PC-3 (cell line): ENCODE results near the gene TMEM190. TPM values are rescaled to one million over a fixed set of nuclear protein-coding genes. Genes with fewer than 3 reads are reported as not detected.
"Not testable (repeated sequence)": the region's sequence is repeated elsewhere in the genome, so short reads cannot be mapped to it uniquely, and the experiment has no call there.

Experiments used
- ATAC-seq: fragments of 200-7000 bp; cut with Tn5 transposase; 2 replicates; pipeline ENCODE4 v1.9.1; 2020; ENCODE audit warnings: mild to moderate bottlenecking, moderate library complexity
- BruUV-seq: library from RNA; stranded (reverse); fragments of 400-500 nt; replicated peaks from 2 replicates; lab custom pipeline; 2021; lab: Mats Ljungman, UMichigan
- CTCF ChIA-PET: fragments of 300-600 bp; sonication (Branson Sonifier 250); formaldehyde crosslinking; loops from one replicate; lab custom pipeline; 2022; ENCODE audit warnings: antibody characterized with exemption; lab: Charles Lee
- POLR2A ChIA-PET: fragments of 300-600 bp; sonication (Branson Sonifier 250); formaldehyde crosslinking; loops from one replicate; lab custom pipeline; 2022; ENCODE audit warnings: antibody characterized with exemption; ENCODE audit not compliant: unreplicated experiment; lab: Charles Lee
- DNase-seq: peaks from one replicate; pipeline ENCODE4 v3.0.0-alpha.2; 2015
- H2AFZ ChIP-seq: fragments of 300-600 bp; sonication (generic); 2 replicates; pipeline ENCODE4 v1.6.0; 2016; ENCODE audit warnings: antibody characterized with exemption, low read length
- H3F3A ChIP-seq: fragments of 300-600 bp; sonication (generic); one replicate; pipeline ENCODE4 v1.6.0; 2017; ENCODE audit warnings: antibody characterized with exemption, low read length, control low read depth, mild to moderate bottlenecking; ENCODE audit not compliant: unreplicated experiment
- H3K27ac ChIP-seq: fragments of 300-600 bp; sonication (generic); 2 replicates; pipeline ENCODE4 v1.5.1; 2016; ENCODE audit warnings: mild to moderate bottlenecking, low read length
- H3K27me3 ChIP-seq: fragments of 300-600 bp; sonication (generic); 2 replicates; pipeline ENCODE4 v1.6.1; 2016; ENCODE audit warnings: low read length, mixed read lengths
- H3K36me3 ChIP-seq: fragments of 300-600 bp; sonication (generic); 2 replicates; pipeline ENCODE4 v1.6.1; 2016; ENCODE audit warnings: low read depth, mixed run types, low read length, mixed read lengths
- H3K4me1 ChIP-seq: fragments of 300-600 bp; sonication (generic); 2 replicates; pipeline ENCODE4 v1.5.1; 2016; ENCODE audit warnings: low read length; ENCODE audit not compliant: insufficient read depth
- H3K4me2 ChIP-seq: fragments of 300-600 bp; sonication (generic); 2 replicates; pipeline ENCODE4 v1.6.0; 2016; ENCODE audit warnings: low read length
- H3K4me3 ChIP-seq: fragments of 300-600 bp; sonication (generic); 2 replicates; pipeline ENCODE4 v1.5.1; 2016; ENCODE audit warnings: mild to moderate bottlenecking, low read length, mixed read lengths
- H3K79me2 ChIP-seq: fragments of 300-600 bp; sonication (generic); 2 replicates; pipeline ENCODE4 v1.6.1; 2017; ENCODE audit warnings: low read length, mixed read lengths
- H3K9ac ChIP-seq: fragments of 300-600 bp; sonication (generic); 2 replicates; pipeline ENCODE4 v1.6.0; 2016; ENCODE audit warnings: mild to moderate bottlenecking, low read length
- H3K9me2 ChIP-seq: fragments of 300-600 bp; sonication (generic); replicated peaks from 2 replicates; pipeline ENCODE4 v1.6.1; 2016; ENCODE audit warnings: mixed run types, low read length, mixed read lengths
- H3K9me3 ChIP-seq: fragments of 300-600 bp; sonication (generic); 2 replicates; pipeline ENCODE4 v1.6.1; 2016; ENCODE audit warnings: low read length, mixed read lengths
- H4K20me1 ChIP-seq: fragments of 300-600 bp; sonication (generic); 2 replicates; pipeline ENCODE4 v1.6.1; 2016; ENCODE audit warnings: low read length, mixed read lengths
- EZH2 ChIP-seq: fragments of 300-600 bp; sonication (generic); IDR thresholded peaks from one replicate; pipeline ENCODE4 v1.6.1; 2017; ENCODE audit warnings: antibody characterized with exemption, mild to moderate bottlenecking, low read length; ENCODE audit not compliant: unreplicated experiment
- EZH2phosphoT487 ChIP-seq: fragments of 300-600 bp; sonication (generic); IDR thresholded peaks from 2 replicates; pipeline ENCODE4 v1.6.1; 2018; ENCODE audit warnings: mild to moderate bottlenecking, antibody characterized with exemption, low read length, borderline replicate concordance
- intact Hi-C: fragments of 100-400 bp; cut with micrococcal nuclease; formaldehyde crosslinking; loops from 2 replicates; pipeline ENCODE4 v1.9.0; 2023
- total RNA-seq: library from RNA; depleted of rRNA; stranded (reverse); fragments of >200 nt; gene quantifications from 2 replicates; pipeline ENCODE4 v1.2.3, GENCODE V29; 2014
- TF ChIP-seq, protein P1 (sequence below): fragments of 300-600 bp; sonication (generic); conservative IDR thresholded peaks from 2 replicates; pipeline ENCODE4 v1.5.1; 2017; ENCODE audit warnings: antibody characterized with exemption, low read depth, mild to moderate bottlenecking, low read length

TMEM190 gene
- total RNA-seq, 1 experiment from 2014 or later, result not detected

DNA sequence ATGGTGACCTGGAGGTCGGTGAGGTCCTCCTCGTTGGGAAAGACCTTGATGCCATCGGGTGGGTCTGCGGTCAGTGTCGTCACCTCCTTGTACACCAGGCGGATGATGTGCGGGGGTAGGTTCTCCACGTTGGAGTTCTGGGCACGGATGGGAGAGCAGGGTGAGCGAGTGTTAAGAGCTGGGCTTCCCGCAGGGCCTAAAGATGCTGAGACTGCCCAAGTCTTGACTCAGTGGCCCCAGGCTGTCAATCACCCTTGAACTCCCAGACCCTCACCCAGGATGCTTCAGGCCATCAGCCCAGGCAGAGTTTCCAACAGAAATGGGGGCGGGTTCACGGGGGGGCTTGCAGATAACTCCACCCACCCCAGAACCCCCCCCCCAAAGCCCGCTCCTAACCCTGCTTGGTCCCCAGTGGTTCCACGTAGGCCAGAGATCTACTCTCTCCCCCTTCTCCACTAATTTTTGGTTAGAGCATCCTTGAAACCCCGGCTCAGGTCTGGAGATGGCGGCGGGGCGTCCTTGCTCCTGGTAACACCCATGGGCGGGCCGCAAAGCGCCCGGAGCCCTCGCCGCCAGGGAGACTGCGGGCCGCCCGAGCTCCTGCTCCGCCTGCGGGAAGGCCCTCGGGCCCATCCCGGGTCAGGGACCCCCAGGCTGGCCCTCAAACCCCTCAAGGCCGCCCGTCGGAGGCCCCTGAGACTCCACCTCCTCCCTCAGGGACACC is 30.4 kb downstream of the TMEM190 start:
- peaks cover 20% of the 10 kb centered on the region for H3K4me1 ChIP-seq
- H2AFZ ChIP-seq, result no peak overlapping the region
- CTCF ChIA-PET, result interaction anchor here (0.5 kb wide), 1 partner anchor 54 kb away, joined by 3 read pairs; no protein-coding TSS in a partner anchor
- TSS peak; percentile 60 for BruUV-seq
- no peaks in the 10 kb centered on the region for H3K9me3 ChIP-seq
- peaks cover 10% of the 10 kb centered on the region for H3F3A ChIP-seq
- POLR2A ChIA-PET, result interaction anchor here (0.5 to 1.1 kb wide), 2 partner anchors 16 to 345 kb away, joined by 3 to 14 read pairs; no protein-coding TSS in a partner anchor
- H3K9ac ChIP-seq, result peak overlapping the region; percentile 95
- no peaks in the 10 kb centered on the region for H3K27me3 ChIP-seq
- H3K36me3 ChIP-seq, result peaks cover 42% of the 10 kb centered on the region
- DNase-seq (no peak), ATAC-seq (peak; percentile 11)
- peak overlapping the region; percentile 97 for H3K4me2 ChIP-seq
- H3K4me3 ChIP-seq, result peak overlapping the region; percentile 79
- TF ChIP-seq EZH2phosphoT487 (no peak), EZH2 (no peak)
- TF ChIP-seq, protein P1, sequence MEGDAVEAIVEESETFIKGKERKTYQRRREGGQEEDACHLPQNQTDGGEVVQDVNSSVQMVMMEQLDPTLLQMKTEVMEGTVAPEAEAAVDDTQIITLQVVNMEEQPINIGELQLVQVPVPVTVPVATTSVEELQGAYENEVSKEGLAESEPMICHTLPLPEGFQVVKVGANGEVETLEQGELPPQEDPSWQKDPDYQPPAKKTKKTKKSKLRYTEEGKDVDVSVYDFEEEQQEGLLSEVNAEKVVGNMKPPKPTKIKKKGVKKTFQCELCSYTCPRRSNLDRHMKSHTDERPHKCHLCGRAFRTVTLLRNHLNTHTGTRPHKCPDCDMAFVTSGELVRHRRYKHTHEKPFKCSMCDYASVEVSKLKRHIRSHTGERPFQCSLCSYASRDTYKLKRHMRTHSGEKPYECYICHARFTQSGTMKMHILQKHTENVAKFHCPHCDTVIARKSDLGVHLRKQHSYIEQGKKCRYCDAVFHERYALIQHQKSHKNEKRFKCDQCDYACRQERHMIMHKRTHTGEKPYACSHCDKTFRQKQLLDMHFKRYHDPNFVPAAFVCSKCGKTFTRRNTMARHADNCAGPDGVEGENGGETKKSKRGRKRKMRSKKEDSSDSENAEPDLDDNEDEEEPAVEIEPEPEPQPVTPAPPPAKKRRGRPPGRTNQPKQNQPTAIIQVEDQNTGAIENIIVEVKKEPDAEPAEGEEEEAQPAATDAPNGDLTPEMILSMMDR, result no peak
- peaks cover 44% of the 10 kb centered on the region for H4K20me1 ChIP-seq
- H3K79me2 ChIP-seq, result peaks cover 53% of the 10 kb centered on the region
- peak overlapping the region; percentile 93 for H3K27ac ChIP-seq
- H3K9me2 ChIP-seq, result no peaks in the 10 kb centered on the region
- intact Hi-C loops, result no loop called here

DNA sequence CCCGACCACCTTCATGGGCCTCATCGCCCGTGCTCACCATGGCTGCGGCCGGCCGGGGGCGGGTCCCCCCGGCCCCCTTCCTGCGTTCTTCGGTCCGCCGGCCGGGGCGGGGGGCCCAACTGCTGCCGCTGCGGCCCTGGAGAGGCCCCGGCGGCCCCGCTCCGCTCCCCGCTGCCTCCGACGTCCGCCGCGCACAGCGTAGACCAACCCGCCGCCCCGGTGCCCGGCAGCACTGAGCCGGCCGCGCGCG is 30.8 kb downstream of the TMEM190 start, which contains the start of gene UBE2S:
UBE2S (minus strand) TSS at position 239 of the 250 bp plus-strand sequence; CDS start at position 40, 199 bp downstream.
- H2AFZ ChIP-seq, result peak within 1 kb of the TSS; percentile 74
- H3K9me3 ChIP-seq, DNase-seq, H3K9me2 ChIP-seq, BruUV-seq, H3F3A ChIP-seq, intact Hi-C loops, H3K27me3 ChIP-seq, ATAC-seq: not testable (repeated sequence)
- ChIA-PET POLR2A (interaction anchor here (0.6 to 1.1 kb wide), 4 partner anchors 16 to 77 kb away, joined by 4 to 14 read pairs (median 7); partner anchors contain the start of genes KMT5C and NAT14), CTCF (interaction anchor here (0.5 kb wide), 1 partner anchor 53 kb away, joined by 3 read pairs; no protein-coding TSS in a partner anchor)
- peaks cover 37% of the 10 kb centered on the region for H3K36me3 ChIP-seq
- peaks cover 20% of the 10 kb centered on the region for H3K4me1 ChIP-seq
- peak within 1 kb of the TSS; percentile 95 for H3K9ac ChIP-seq
- peak within 1 kb of the TSS; percentile 97 for H3K4me2 ChIP-seq
- peak within 1 kb of the TSS; percentile 93 for H3K27ac ChIP-seq
- H4K20me1 ChIP-seq, result peaks cover 39% of the 10 kb centered on the region
- H3K4me3 ChIP-seq, result peak within 1 kb of the TSS; percentile 79
- peaks cover 48% of the 10 kb centered on the region for H3K79me2 ChIP-seq

DNA sequence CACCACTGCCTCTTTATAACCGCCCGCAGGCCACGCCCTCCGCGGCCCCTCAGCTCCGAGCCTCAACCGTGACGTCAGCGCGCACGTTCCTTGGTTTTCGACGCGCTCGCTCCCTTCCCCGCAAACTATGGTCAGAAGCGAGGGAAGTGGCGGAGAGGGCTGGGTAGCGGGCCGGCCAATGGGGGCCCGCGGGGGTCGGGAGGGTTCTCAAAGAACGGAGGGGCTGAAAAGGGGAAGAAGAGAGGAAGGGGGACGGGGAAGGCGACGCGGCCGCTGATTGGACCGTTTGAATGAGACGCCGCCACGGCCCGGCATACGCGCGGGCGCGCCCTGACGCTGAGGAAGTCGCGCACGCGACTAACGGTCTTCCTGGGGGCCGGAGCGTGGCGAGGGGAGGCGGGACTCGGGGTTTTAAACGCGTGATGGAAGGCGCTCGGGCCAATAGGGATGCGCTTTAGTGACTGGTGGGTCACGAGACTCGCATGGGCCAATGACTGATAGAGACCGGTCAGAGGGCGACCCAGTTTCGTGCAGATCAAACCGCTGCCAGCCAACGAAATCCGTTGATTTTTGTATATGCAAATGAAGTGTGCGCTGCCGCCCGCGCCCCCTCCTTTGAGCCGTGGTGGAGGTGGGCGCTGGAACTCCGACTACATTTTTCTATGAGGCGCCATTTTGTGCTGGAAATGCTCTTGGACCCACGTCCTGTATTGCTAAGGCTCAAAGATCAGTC is 31.3 kb downstream of the TMEM190 start:
- ATAC-seq (peak; percentile 93), DNase-seq (peak; percentile 99)
- no peaks in the 10 kb centered on the region for H3K27me3 ChIP-seq
- peaks cover 43% of the 10 kb centered on the region for H3K79me2 ChIP-seq
- H3K9ac ChIP-seq, result peak overlapping the region; percentile 95
- H3K4me3 ChIP-seq, result peak overlapping the region; percentile 79
- peaks cover 32% of the 10 kb centered on the region for H3K36me3 ChIP-seq
- peak overlapping the region; percentile 93 for H3K27ac ChIP-seq
- TF ChIP-seq EZH2phosphoT487 (no peak), EZH2 (no peak)
- TF ChIP-seq, protein P1, result no peak
- CTCF ChIA-PET, result interaction anchor here (0.5 kb wide), 1 partner anchor 53 kb away, joined by 3 read pairs; no protein-coding TSS in a partner anchor
- H3K4me2 ChIP-seq, result peak overlapping the region; percentile 97
- H3K9me2 ChIP-seq, result no peaks in the 10 kb centered on the region
- POLR2A ChIA-PET, result interaction anchor here (0.6 to 1.1 kb wide), 4 partner anchors 17 to 77 kb away, joined by 4 to 14 read pairs (median 7); partner anchors contain the start of genes KMT5C and NAT14
- H2AFZ ChIP-seq, result peak overlapping the region; percentile 74
- BruUV-seq, result no TSS peak
- H3K9me3 ChIP-seq, result no peaks in the 10 kb centered on the region
- H3F3A ChIP-seq, result peaks cover 2% of the 10 kb centered on the region
- peaks cover 34% of the 10 kb centered on the region for H4K20me1 ChIP-seq
- peaks cover 20% of the 10 kb centered on the region for H3K4me1 ChIP-seq
- intact Hi-C loops, result no loop called here
